Ishikawa (cell line): Measurements from ENCODE around the gene HTR3E.

Experiments used
- CEBPB ChIP-seq: IDR thresholded peaks from 2 replicates; pipeline ENCODE4 v1.6.1; 2012
- CREB1 ChIP-seq: IDR thresholded peaks from 2 replicates; pipeline ENCODE4 v1.6.1; 2012; ENCODE audit warnings: low read depth
- EGR1 ChIP-seq: IDR thresholded peaks from 2 replicates; pipeline ENCODE4 v1.6.1; 2012
- EP300 ChIP-seq: IDR thresholded peaks from 2 replicates; pipeline ENCODE4 v1.6.1; 2012; ENCODE audit warnings: borderline replicate concordance
- FOXM1 ChIP-seq: IDR thresholded peaks from 2 replicates; pipeline ENCODE4 v1.6.1; 2012; ENCODE audit warnings: low read depth, borderline replicate concordance
- NFIC ChIP-seq: IDR thresholded peaks from 2 replicates; pipeline ENCODE4 v1.6.1; 2012
- RAD21 ChIP-seq: IDR thresholded peaks from 2 replicates; pipeline ENCODE4 v1.6.1; 2012; ENCODE audit warnings: low read depth
- TAF1 ChIP-seq: IDR thresholded peaks from 2 replicates; pipeline ENCODE4 v1.6.1; 2012; ENCODE audit warnings: low read depth, mild to moderate bottlenecking
- TCF12 ChIP-seq: IDR thresholded peaks from 2 replicates; pipeline ENCODE4 v1.6.1; 2012; ENCODE audit warnings: low read depth
- TEAD4 ChIP-seq: IDR thresholded peaks from 2 replicates; pipeline ENCODE4 v1.6.1; 2012
- USF1 ChIP-seq: IDR thresholded peaks from 2 replicates; pipeline ENCODE4 v1.6.1; 2012
- YY1 ChIP-seq: IDR thresholded peaks from 2 replicates; pipeline ENCODE4 v1.6.1; 2012; ENCODE audit warnings: low read depth
- ZBTB7A ChIP-seq: IDR thresholded peaks from 2 replicates; pipeline ENCODE4 v1.6.1; 2012; ENCODE audit warnings: low read depth
- TF ChIP-seq, protein P1 (sequence below): IDR thresholded peaks from 2 replicates; pipeline ENCODE4 v1.6.1; 2012
- TF ChIP-seq, protein P2 (sequence below): IDR thresholded peaks from 2 replicates; pipeline ENCODE4 v1.6.1; 2012; ENCODE audit warnings: low read depth, mild to moderate bottlenecking

HTR3E gene

GRCh38 chr3:184133840-184134745 is 37.2 kb downstream of the HTR3E start:
- TF ChIP-seq, protein P1, sequence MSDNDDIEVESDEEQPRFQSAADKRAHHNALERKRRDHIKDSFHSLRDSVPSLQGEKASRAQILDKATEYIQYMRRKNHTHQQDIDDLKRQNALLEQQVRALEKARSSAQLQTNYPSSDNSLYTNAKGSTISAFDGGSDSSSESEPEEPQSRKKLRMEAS = peak; percentile 100
- TF ChIP-seq NFIC = peak; percentile 91
- no peak; the same call in 1 of the 2 replicates for TF ChIP-seq FOXM1
- 0 out of 2 replicates have a peak, but pooled peaks have one; percentile 67 for TF ChIP-seq ZBTB7A
- peak; percentile 68 for TF ChIP-seq YY1
- TF ChIP-seq, protein P2, sequence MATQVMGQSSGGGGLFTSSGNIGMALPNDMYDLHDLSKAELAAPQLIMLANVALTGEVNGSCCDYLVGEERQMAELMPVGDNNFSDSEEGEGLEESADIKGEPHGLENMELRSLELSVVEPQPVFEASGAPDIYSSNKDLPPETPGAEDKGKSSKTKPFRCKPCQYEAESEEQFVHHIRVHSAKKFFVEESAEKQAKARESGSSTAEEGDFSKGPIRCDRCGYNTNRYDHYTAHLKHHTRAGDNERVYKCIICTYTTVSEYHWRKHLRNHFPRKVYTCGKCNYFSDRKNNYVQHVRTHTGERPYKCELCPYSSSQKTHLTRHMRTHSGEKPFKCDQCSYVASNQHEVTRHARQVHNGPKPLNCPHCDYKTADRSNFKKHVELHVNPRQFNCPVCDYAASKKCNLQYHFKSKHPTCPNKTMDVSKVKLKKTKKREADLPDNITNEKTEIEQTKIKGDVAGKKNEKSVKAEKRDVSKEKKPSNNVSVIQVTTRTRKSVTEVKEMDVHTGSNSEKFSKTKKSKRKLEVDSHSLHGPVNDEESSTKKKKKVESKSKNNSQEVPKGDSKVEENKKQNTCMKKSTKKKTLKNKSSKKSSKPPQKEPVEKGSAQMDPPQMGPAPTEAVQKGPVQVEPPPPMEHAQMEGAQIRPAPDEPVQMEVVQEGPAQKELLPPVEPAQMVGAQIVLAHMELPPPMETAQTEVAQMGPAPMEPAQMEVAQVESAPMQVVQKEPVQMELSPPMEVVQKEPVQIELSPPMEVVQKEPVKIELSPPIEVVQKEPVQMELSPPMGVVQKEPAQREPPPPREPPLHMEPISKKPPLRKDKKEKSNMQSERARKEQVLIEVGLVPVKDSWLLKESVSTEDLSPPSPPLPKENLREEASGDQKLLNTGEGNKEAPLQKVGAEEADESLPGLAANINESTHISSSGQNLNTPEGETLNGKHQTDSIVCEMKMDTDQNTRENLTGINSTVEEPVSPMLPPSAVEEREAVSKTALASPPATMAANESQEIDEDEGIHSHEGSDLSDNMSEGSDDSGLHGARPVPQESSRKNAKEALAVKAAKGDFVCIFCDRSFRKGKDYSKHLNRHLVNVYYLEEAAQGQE = peak; percentile 25; the same call in 1 of the 2 replicates
- TF ChIP-seq EP300 = no peak; the same call in none of the 2 replicates
- peak; percentile 50 for TF ChIP-seq TAF1
- TF ChIP-seq CREB1 = peak; percentile 6; the same call in 1 of the 2 replicates
- no peak for TF ChIP-seq CEBPB
- peak; percentile 82 for TF ChIP-seq TCF12
- 0 out of 2 replicates have a peak, but pooled peaks have one; percentile 11 for TF ChIP-seq RAD21
- TF ChIP-seq USF1 = peak; percentile 81
- TF ChIP-seq TEAD4 = peak; percentile 76
- TF ChIP-seq EGR1 = peak; percentile 73; the same call in 1 of the 2 replicates

- no peak for TF ChIP-seq USF1
- TF ChIP-seq FOXM1 = no peak
- no peak for TF ChIP-seq ZBTB7A
- no peak for TF ChIP-seq EP300
- TF ChIP-seq CEBPB = no peak
Measured at GRCh38 chr3:184134746-184135148, 37.9 kb downstream of the HTR3E start.

- TF ChIP-seq ZBTB7A = 0 out of 2 replicates have a peak, but pooled peaks have one; percentile 3
- peak; percentile 97 for TF ChIP-seq TAF1
- TF ChIP-seq CREB1 = no peak; the same call in 1 of the 2 replicates
- TF ChIP-seq, protein P2 = no peak
- no peak for TF ChIP-seq NFIC
- no peak; the same call in none of the 2 replicates for TF ChIP-seq TCF12
- TF ChIP-seq FOXM1 = no peak
- TF ChIP-seq TEAD4 = peak; percentile 60
- peak; percentile 48; the same call in 1 of the 2 replicates for TF ChIP-seq EP300
- no peak for TF ChIP-seq RAD21
- no peak for TF ChIP-seq CEBPB
- TF ChIP-seq EGR1 = peak; percentile 54; the same call in 1 of the 2 replicates
- TF ChIP-seq, protein P1 = peak; percentile 81
- peak; percentile 39 for TF ChIP-seq USF1
- peak; percentile 98 for TF ChIP-seq YY1
Measured at GRCh38 chr3:184135149-184135910, 38.5 kb downstream of the HTR3E start, which contains the start of gene EIF2B5. TSS of gene EIF2B5 (plus strand) at chr3:184135358. CDS start at chr3:184135386, 28 bp downstream.

DNA sequence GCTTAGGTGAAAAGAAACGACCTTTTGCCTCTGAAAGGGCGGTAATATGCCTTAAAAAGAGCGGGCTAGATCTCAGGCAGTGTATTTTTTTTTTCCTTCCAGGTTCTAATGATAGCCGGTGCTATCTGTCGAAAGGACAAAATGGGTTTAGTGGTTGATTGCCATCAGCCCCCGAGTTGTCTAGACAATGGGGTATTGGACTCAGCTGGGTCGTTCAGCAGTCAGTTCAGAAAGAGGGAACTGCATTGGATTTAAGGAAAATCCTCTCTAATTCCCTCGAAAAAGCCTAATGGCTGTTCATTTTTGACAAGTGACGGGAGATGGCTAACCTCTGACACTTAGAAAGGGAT is 39.0 kb downstream of the HTR3E start:
- TF ChIP-seq CREB1 (no peak), ZBTB7A (no peak), RAD21 (no peak), EP300 (no peak), NFIC (no peak), TAF1 (no peak), TCF12 (no peak), CEBPB (no peak), USF1 (no peak), EGR1 (no peak), FOXM1 (no peak), YY1 (no peak), TEAD4 (no peak)
- TF ChIP-seq, protein P2 = no peak
- TF ChIP-seq, protein P1 = no peak
